Ishikawa (cell line): ENCODE results near the gene TIMP3.

Experiments
- CEBPB ChIP-seq: IDR thresholded peaks from 2 replicates; pipeline ENCODE4 v1.6.1; 2012
- CREB1 ChIP-seq: IDR thresholded peaks from 2 replicates; pipeline ENCODE4 v1.6.1; 2012; ENCODE audit warnings: low read depth
- EGR1 ChIP-seq: IDR thresholded peaks from 2 replicates; pipeline ENCODE4 v1.6.1; 2012
- EP300 ChIP-seq: IDR thresholded peaks from 2 replicates; pipeline ENCODE4 v1.6.1; 2012; ENCODE audit warnings: borderline replicate concordance
- FOXM1 ChIP-seq: IDR thresholded peaks from 2 replicates; pipeline ENCODE4 v1.6.1; 2012; ENCODE audit warnings: low read depth, borderline replicate concordance
- NFIC ChIP-seq: IDR thresholded peaks from 2 replicates; pipeline ENCODE4 v1.6.1; 2012
- RAD21 ChIP-seq: IDR thresholded peaks from 2 replicates; pipeline ENCODE4 v1.6.1; 2012; ENCODE audit warnings: low read depth
- TAF1 ChIP-seq: IDR thresholded peaks from 2 replicates; pipeline ENCODE4 v1.6.1; 2012; ENCODE audit warnings: low read depth, mild to moderate bottlenecking
- TCF12 ChIP-seq: IDR thresholded peaks from 2 replicates; pipeline ENCODE4 v1.6.1; 2012; ENCODE audit warnings: low read depth
- TEAD4 ChIP-seq: IDR thresholded peaks from 2 replicates; pipeline ENCODE4 v1.6.1; 2012
- YY1 ChIP-seq: IDR thresholded peaks from 2 replicates; pipeline ENCODE4 v1.6.1; 2012; ENCODE audit warnings: low read depth
- ZBTB7A ChIP-seq: IDR thresholded peaks from 2 replicates; pipeline ENCODE4 v1.6.1; 2012; ENCODE audit warnings: low read depth
- TF ChIP-seq, protein P1 (sequence below): IDR thresholded peaks from 2 replicates; pipeline ENCODE4 v1.6.1; 2012; ENCODE audit warnings: low read depth, mild to moderate bottlenecking
- TF ChIP-seq, protein P2 (sequence below): IDR thresholded peaks from 2 replicates; pipeline ENCODE4 v1.6.1; 2012
- TF ChIP-seq, protein P3 (sequence below): IDR thresholded peaks from 2 replicates; pipeline ENCODE4 v1.6.1; 2012

TIMP3 gene

DNA sequence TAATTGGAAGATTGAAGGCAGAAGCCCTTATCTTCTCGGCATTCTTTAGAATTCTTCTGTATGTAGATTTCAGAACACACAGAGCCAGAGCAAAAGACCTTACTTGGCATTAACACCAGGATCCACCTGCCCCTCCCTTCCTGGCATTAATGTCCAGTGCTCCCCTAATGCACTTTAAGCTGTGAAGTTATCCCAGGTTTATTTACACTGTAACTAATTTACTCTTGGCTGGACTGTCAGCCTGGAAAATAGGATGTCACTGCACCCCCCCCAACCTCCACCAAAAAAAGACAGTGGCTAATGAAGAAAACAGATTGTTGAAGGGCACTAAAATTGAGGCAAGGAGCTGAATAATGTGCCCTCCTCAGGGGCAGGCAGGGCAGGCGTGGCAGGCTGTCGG, 30.1 kb downstream of the TIMP3 start:
- TF ChIP-seq YY1 = no peak
- no peak for TF ChIP-seq EGR1
- TF ChIP-seq CREB1 = no peak
- no peak for TF ChIP-seq NFIC
- TF ChIP-seq TAF1 = no peak
- TF ChIP-seq, protein P1, sequence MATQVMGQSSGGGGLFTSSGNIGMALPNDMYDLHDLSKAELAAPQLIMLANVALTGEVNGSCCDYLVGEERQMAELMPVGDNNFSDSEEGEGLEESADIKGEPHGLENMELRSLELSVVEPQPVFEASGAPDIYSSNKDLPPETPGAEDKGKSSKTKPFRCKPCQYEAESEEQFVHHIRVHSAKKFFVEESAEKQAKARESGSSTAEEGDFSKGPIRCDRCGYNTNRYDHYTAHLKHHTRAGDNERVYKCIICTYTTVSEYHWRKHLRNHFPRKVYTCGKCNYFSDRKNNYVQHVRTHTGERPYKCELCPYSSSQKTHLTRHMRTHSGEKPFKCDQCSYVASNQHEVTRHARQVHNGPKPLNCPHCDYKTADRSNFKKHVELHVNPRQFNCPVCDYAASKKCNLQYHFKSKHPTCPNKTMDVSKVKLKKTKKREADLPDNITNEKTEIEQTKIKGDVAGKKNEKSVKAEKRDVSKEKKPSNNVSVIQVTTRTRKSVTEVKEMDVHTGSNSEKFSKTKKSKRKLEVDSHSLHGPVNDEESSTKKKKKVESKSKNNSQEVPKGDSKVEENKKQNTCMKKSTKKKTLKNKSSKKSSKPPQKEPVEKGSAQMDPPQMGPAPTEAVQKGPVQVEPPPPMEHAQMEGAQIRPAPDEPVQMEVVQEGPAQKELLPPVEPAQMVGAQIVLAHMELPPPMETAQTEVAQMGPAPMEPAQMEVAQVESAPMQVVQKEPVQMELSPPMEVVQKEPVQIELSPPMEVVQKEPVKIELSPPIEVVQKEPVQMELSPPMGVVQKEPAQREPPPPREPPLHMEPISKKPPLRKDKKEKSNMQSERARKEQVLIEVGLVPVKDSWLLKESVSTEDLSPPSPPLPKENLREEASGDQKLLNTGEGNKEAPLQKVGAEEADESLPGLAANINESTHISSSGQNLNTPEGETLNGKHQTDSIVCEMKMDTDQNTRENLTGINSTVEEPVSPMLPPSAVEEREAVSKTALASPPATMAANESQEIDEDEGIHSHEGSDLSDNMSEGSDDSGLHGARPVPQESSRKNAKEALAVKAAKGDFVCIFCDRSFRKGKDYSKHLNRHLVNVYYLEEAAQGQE = no peak
- TF ChIP-seq TCF12 = no peak
- TF ChIP-seq CEBPB = no peak

DNA sequence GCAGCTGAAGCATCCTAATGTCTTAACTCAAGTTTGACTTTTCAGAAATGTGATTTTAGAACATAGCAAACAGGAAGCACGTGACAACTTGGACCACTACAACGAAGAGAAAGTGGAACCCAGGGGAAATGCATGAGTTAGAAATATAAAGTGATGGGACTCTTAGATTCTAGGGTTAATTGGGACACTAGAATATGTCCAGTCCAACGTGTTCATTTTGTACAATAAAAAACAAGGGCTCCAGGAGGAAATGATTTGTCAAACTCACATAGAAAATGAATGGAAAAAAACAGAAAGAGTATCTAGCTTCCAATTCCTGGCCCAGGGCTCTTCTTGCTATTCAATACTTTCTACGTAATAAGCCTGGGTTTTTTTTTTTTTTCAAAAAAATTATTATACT, 30.7 kb downstream of the TIMP3 start:
- no peak for TF ChIP-seq CEBPB
- TF ChIP-seq CREB1 = no peak
- TF ChIP-seq RAD21 = no peak
- no peak for TF ChIP-seq NFIC
- TF ChIP-seq FOXM1 = no peak
- TF ChIP-seq TAF1 = no peak
- no peak for TF ChIP-seq ZBTB7A
- no peak for TF ChIP-seq TEAD4
- TF ChIP-seq EP300 = no peak
- TF ChIP-seq, protein P2, sequence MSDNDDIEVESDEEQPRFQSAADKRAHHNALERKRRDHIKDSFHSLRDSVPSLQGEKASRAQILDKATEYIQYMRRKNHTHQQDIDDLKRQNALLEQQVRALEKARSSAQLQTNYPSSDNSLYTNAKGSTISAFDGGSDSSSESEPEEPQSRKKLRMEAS = no peak
- TF ChIP-seq, protein P1 = no peak
- TF ChIP-seq YY1 = no peak
- TF ChIP-seq, protein P3, sequence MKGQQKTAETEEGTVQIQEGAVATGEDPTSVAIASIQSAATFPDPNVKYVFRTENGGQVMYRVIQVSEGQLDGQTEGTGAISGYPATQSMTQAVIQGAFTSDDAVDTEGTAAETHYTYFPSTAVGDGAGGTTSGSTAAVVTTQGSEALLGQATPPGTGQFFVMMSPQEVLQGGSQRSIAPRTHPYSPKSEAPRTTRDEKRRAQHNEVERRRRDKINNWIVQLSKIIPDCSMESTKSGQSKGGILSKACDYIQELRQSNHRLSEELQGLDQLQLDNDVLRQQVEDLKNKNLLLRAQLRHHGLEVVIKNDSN = no peak
- no peak for TF ChIP-seq EGR1
- TF ChIP-seq TCF12 = no peak

DNA sequence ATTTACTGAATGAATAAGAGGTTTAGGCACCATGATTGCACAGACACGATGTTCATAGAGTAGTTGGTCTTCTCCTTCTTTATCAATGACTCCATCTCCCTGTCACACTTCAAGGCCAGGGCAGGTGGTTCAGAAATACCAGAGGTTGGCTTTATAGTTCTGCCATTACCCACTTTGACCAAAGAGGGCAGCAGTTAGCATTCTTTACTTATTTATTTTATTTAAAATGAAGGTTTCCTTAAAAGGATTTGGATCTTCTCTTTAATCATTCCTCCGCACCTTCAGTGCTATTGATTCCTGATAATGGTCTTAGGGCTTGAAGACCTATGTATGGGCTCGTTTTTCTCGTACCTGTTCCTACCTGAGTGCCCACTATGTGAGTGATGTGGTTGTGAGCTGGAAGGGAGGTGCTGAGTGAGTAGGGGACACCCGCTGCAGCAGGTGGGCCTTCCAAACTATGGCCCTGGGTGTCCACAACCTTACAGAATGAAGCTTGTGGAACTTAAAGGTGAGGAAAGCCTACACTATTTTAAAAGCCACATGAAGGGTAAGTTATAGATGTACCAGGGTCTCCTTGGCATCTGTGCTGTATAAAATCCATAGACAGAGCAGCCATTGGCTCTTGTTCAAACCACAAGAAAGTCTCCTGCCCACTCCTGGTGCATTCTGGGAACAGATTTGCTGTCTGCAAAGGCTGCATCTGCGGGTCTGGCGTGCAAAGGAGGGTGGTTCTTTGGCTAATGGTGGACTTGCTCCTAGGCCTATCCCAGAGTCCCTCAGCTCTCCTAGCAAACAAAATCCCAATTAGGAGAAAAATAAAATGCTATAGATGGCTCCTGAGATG, 35.0 kb downstream of the TIMP3 start:
- TF ChIP-seq, protein P1 = no peak
- TF ChIP-seq EGR1 = no peak
- no peak for TF ChIP-seq EP300
- TF ChIP-seq, protein P3 = no peak
- no peak for TF ChIP-seq TAF1

DNA sequence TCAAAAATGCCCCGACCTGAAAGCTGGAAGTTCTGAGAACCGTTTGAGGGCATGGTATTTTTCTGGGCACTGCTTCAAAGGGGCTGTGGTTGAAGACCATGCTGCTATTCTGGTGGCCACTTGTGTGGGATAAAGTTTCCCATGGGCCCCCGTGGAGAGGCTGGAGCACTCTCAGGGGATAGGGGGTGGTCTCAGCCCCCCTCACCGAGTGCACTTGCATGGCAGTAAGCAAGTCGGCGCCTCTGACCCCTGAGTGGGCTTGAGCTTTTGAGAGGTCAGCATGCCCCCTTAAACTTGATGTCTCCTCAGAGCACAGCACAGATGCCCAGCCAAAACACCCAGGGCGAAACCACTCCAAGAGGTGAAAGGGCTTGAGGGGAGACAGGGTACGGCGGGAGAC, 35.6 kb downstream of the TIMP3 start:
- TF ChIP-seq FOXM1 = no peak
- no peak for TF ChIP-seq EGR1
- TF ChIP-seq, protein P3 = no peak
- no peak for TF ChIP-seq ZBTB7A
- no peak for TF ChIP-seq CREB1
- TF ChIP-seq YY1 = no peak
- no peak for TF ChIP-seq CEBPB
- no peak for TF ChIP-seq TEAD4
- no peak for TF ChIP-seq TAF1

DNA sequence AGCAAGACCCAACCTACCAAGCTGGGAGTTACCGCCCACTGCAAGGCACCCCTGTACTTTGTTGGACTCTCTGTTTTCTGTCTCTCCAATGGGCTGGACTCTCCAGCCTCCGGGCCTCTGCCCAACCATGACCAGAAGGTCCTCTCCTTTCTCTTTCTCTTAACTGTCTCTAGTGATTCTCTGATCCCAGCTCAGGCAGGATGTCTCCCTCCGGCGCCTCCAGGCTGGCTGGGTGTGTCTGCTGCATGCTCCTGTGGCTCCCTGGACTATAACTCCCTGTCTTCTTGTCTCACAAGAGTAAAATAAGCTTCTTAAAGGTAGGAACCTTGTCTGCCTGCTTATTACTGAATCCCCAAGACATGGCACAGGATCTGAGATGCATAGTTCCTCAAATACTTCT, 36.3 kb downstream of the TIMP3 start:
- TF ChIP-seq EP300 (no peak), NFIC (no peak), TEAD4 (no peak), CEBPB (no peak), TCF12 (no peak), YY1 (no peak), TAF1 (no peak), CREB1 (no peak), RAD21 (no peak), FOXM1 (no peak)
- TF ChIP-seq, protein P1 = no peak
- TF ChIP-seq, protein P3 = no peak
